H9 (cell line): ENCODE results near the gene CRLF2. TPM values are rescaled to one million over a fixed set of nuclear protein-coding genes. Genes with fewer than 3 reads are reported as not detected.

Experiments used
- DNase-seq: peaks from one replicate; pipeline ENCODE4 v3.0.0-alpha.2; 2017
- H2AFZ ChIP-seq: one replicate; pipeline ENCODE4 v1.6.1; 2013; ENCODE audit warnings: mild to moderate bottlenecking, low read length, control low read depth, moderate library complexity
- H2AK5ac ChIP-seq: 2 replicates; pipeline ENCODE4 v1.6.1; 2013; ENCODE audit warnings: low read length, control low read depth, mixed read lengths; ENCODE audit not compliant: insufficient read length
- H2BK120ac ChIP-seq: one replicate; pipeline ENCODE4 v1.6.1; 2013; ENCODE audit warnings: low read depth, mild to moderate bottlenecking, low read length, control low read depth, inconsistent platforms; ENCODE audit not compliant: poor library complexity, severe bottlenecking
- H2BK12ac ChIP-seq: 2 replicates; pipeline ENCODE4 v1.6.1; 2013; ENCODE audit warnings: low read length, control low read depth, mixed read lengths, low read depth; ENCODE audit not compliant: insufficient read length
- H2BK15ac ChIP-seq: 2 replicates; pipeline ENCODE4 v1.6.1; 2013; ENCODE audit warnings: low read depth, low read length, control low read depth
- H2BK20ac ChIP-seq: one replicate; pipeline ENCODE4 v1.6.1; 2013; ENCODE audit warnings: low read depth, mild to moderate bottlenecking, low read length, control low read depth, inconsistent platforms; ENCODE audit not compliant: poor library complexity, severe bottlenecking
- H2BK5ac ChIP-seq: 2 replicates; pipeline ENCODE4 v1.6.1; 2013; ENCODE audit warnings: low read length, control low read depth, mixed read lengths; ENCODE audit not compliant: insufficient read length
- H3K14ac ChIP-seq: 2 replicates; pipeline ENCODE4 v1.6.1; 2013; ENCODE audit warnings: low read length, control low read depth; ENCODE audit not compliant: insufficient read depth
- H3K18ac ChIP-seq: 2 replicates; pipeline ENCODE4 v1.6.1; 2013; ENCODE audit warnings: low read depth, mild to moderate bottlenecking, mixed read lengths, low read length, control low read depth; ENCODE audit not compliant: insufficient read length
- H3K23ac ChIP-seq: 2 replicates; pipeline ENCODE4 v1.6.1; 2013; ENCODE audit warnings: low read length, control low read depth, mixed read lengths, low read depth; ENCODE audit not compliant: insufficient read length
- H3K23me2 ChIP-seq: 2 replicates; pipeline ENCODE4 v1.6.1; 2013; ENCODE audit warnings: low read depth, mild to moderate bottlenecking, mixed read lengths, low read length, control low read depth; ENCODE audit not compliant: insufficient read length, poor library complexity, severe bottlenecking
- H3K27ac ChIP-seq: 2 replicates; pipeline ENCODE4 v1.5.1; 2013; ENCODE audit warnings: low read length, control low read depth, mixed read lengths, low read depth; ENCODE audit not compliant: insufficient read length
- H3K27me3 ChIP-seq: 2 replicates; pipeline ENCODE4 v1.6.1; 2013; ENCODE audit warnings: low read length, control low read depth, inconsistent platforms; ENCODE audit not compliant: insufficient read depth
- H3K4ac ChIP-seq: 2 replicates; pipeline ENCODE4 v1.6.1; 2013; ENCODE audit warnings: low read depth, mild to moderate bottlenecking, control low read depth, inconsistent platforms, low read length, moderate library complexity
- H3K4me1 ChIP-seq: 2 replicates; pipeline ENCODE4 v1.6.1; 2013; ENCODE audit warnings: low read length, control low read depth, inconsistent platforms; ENCODE audit not compliant: insufficient read depth
- H3K4me2 ChIP-seq: 2 replicates; pipeline ENCODE4 v1.6.1; 2013; ENCODE audit warnings: low read length, control low read depth, mixed read lengths; ENCODE audit not compliant: insufficient read length, insufficient read depth
- H3K56ac ChIP-seq: 2 replicates; pipeline ENCODE4 v1.6.1; 2013; ENCODE audit warnings: low read depth, mild to moderate bottlenecking, mixed read lengths, low read length, control low read depth; ENCODE audit not compliant: insufficient read length
- H3K79me1 ChIP-seq: 2 replicates; pipeline ENCODE4 v1.6.1; 2013; ENCODE audit warnings: low read depth, mild to moderate bottlenecking, moderate library complexity, low read length, control low read depth, inconsistent platforms; ENCODE audit not compliant: insufficient read depth, poor library complexity, severe bottlenecking
- H3K79me2 ChIP-seq: 2 replicates; pipeline ENCODE4 v1.6.1; 2013; ENCODE audit warnings: low read length, control low read depth, inconsistent platforms; ENCODE audit not compliant: insufficient read depth
- H3K9ac ChIP-seq: 2 replicates; pipeline ENCODE4 v1.6.1; 2013; ENCODE audit warnings: low read length, control low read depth, mixed read lengths; ENCODE audit not compliant: insufficient read length; ENCODE audit errors: extremely low read depth
- H3K9me3 ChIP-seq: one replicate; pipeline ENCODE4 v1.6.1; 2013; ENCODE audit warnings: low read depth, low read length, inconsistent platforms; ENCODE audit not compliant: control insufficient read depth
- H3T11ph ChIP-seq: one replicate; pipeline ENCODE4 v1.6.1; 2013; ENCODE audit warnings: mild to moderate bottlenecking, low read length, control low read depth, inconsistent platforms
- H4K20me1 ChIP-seq: one replicate; pipeline ENCODE4 v1.6.1; 2013; ENCODE audit not compliant: control insufficient read depth, insufficient read length, insufficient read depth
- H4K5ac ChIP-seq: 2 replicates; pipeline ENCODE4 v1.6.1; 2013; ENCODE audit warnings: low read depth, mild to moderate bottlenecking, mixed read lengths, low read length, control low read depth; ENCODE audit not compliant: insufficient read length
- H4K8ac ChIP-seq: replicated peaks from 2 replicates; pipeline ENCODE4 v1.6.1; 2013; ENCODE audit warnings: low read length, control low read depth, mixed read lengths, low read depth; ENCODE audit not compliant: insufficient read length
- H4K91ac ChIP-seq: 2 replicates; pipeline ENCODE4 v1.6.1; 2013; ENCODE audit warnings: low read depth, mild to moderate bottlenecking, moderate library complexity, mixed read lengths, low read length, control low read depth; ENCODE audit not compliant: insufficient read length
- H3K27ac Mint-ChIP-seq, 3 experiments: 2 replicates in 2 of 3; 3 replicates in 1 of 3; pipeline ENCODE4 v1.8.0; 2020 to 2021; ENCODE audit warnings: mixed read lengths in 3 of 3, mild to moderate bottlenecking in 1 of 3, moderate library complexity in 1 of 3
- H3K27me3 Mint-ChIP-seq: 2 replicates; pipeline ENCODE4 v1.8.0; 2021; ENCODE audit warnings: low read depth, mild to moderate bottlenecking, moderate library complexity, mixed read lengths
- H3K36me3 Mint-ChIP-seq, 3 experiments: 2 replicates in 2 of 3; 3 replicates in 1 of 3; pipeline ENCODE4 v1.8.0; 2020 to 2021; ENCODE audit warnings: low read depth in 3 of 3, mixed read lengths in 3 of 3; ENCODE audit not compliant: insufficient read depth in 1 of 3
- H3K4me1 Mint-ChIP-seq, 2 experiments: 2 replicates each; pipeline ENCODE4 v1.8.0; 2020; ENCODE audit warnings: mixed read lengths in 2 of 2
- H3K4me3 Mint-ChIP-seq, 2 experiments: 2 replicates in 1 of 2; 3 replicates in 1 of 2; pipeline ENCODE4 v1.8.0; 2020 to 2021; ENCODE audit warnings: mild to moderate bottlenecking in 2 of 2, mixed read lengths in 2 of 2, moderate library complexity in 1 of 2
- H3K9me3 Mint-ChIP-seq, 2 experiments: 2 replicates in 1 of 2; 3 replicates in 1 of 2; pipeline ENCODE4 v1.8.0; 2020; ENCODE audit warnings: mild to moderate bottlenecking in 2 of 2, mixed read lengths in 2 of 2, moderate library complexity in 1 of 2
- WGBS: extraction: QIAGEN DNeasy Blood & Tissue Kit; methylation state at CpG from one replicate; pipeline ENCODE4 v1.1.7; 2013; ENCODE audit warnings: missing lambda C conversion rate, low lambda C conversion rate, mixed read lengths; ENCODE audit not compliant: insufficient read length; ENCODE audit errors: extremely low coverage; 5-methylcytosine and 5-hydroxymethylcytosine counted together
- total RNA-seq: library from RNA; stranded (reverse); gene quantifications from 2 replicates; pipeline ENCODE4 v1.2.1, GENCODE V29; 2021
- TF ChIP-seq, protein P1 (sequence below): fragments of 200-600 bp; sonication (generic); conservative IDR thresholded peaks from 3 replicates; pipeline ENCODE4 v1.8.0; 2021; ENCODE audit warnings: antibody characterized with exemption, mild to moderate bottlenecking

Gene CRLF2
- total RNA-seq, 1 experiment from 2014 or later = not detected

DNA sequence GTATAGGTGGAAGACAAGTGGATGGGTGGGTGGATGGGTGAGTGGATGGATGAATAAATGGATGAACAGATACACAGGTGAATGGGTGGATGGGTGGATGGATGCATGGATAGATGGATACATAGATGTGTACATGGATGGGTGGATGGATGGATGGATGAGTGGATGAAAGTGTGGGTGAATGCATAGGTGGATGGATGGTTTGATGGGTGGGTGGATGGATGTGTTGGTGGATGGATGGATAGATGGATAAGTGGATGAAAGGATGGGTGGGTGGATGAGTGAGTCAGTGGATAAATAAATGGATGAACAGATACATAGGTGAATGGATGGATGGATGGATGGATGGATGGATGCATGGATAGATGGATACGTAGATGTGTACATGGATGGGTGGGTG, 1.6 kb downstream of the CRLF2 start:
- Histone ChIP-seq H4K20me1 (no peaks in the 10 kb centered on the region), H3K56ac (no peak overlapping the region), H3K4me2 (no peak overlapping the region), H2AK5ac (no peak overlapping the region), H3K79me2 (no peaks in the 10 kb centered on the region), H3K27ac (no peak overlapping the region), H3T11ph (no peak overlapping the region), H2BK5ac (no peak overlapping the region), H2BK120ac (no peak overlapping the region), H3K4me1 (no peaks in the 10 kb centered on the region), H3K23ac (no peak overlapping the region), H3K4ac (no peak overlapping the region), H3K27me3 (no peaks in the 10 kb centered on the region), H3K23me2 (peaks cover 4% of the 10 kb centered on the region), H2BK15ac (no peak overlapping the region), H3K9ac (no peak overlapping the region), H3K79me1 (no peaks in the 10 kb centered on the region), H2AFZ (no peak overlapping the region), H4K5ac (no peak overlapping the region), H4K8ac (no peak overlapping the region), H3K14ac (no peak overlapping the region), H4K91ac (no peak overlapping the region), H2BK20ac (no peak overlapping the region), H3K18ac (no peak overlapping the region), H3K9me3 (no peaks in the 10 kb centered on the region), H2BK12ac (no peak overlapping the region)
- peaks cover 3 to 5% of the 10 kb centered on the region in 2 experiments; a peak in 2 of 4 replicates for H3K4me1 Mint-ChIP-seq
- H3K27me3 Mint-ChIP-seq = no peaks in the 10 kb centered on the region
- no peak overlapping the region for H3K4me3 Mint-ChIP-seq
- TF ChIP-seq, protein P1, sequence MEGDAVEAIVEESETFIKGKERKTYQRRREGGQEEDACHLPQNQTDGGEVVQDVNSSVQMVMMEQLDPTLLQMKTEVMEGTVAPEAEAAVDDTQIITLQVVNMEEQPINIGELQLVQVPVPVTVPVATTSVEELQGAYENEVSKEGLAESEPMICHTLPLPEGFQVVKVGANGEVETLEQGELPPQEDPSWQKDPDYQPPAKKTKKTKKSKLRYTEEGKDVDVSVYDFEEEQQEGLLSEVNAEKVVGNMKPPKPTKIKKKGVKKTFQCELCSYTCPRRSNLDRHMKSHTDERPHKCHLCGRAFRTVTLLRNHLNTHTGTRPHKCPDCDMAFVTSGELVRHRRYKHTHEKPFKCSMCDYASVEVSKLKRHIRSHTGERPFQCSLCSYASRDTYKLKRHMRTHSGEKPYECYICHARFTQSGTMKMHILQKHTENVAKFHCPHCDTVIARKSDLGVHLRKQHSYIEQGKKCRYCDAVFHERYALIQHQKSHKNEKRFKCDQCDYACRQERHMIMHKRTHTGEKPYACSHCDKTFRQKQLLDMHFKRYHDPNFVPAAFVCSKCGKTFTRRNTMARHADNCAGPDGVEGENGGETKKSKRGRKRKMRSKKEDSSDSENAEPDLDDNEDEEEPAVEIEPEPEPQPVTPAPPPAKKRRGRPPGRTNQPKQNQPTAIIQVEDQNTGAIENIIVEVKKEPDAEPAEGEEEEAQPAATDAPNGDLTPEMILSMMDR = no peak
- H3K27ac Mint-ChIP-seq = no peak overlapping the region
- DNase-seq = no peak
- WGBS = no CpG with 5 or more reads among the region's 1 CpG
- peaks cover 3 to 4% of the 10 kb centered on the region in 2 experiments; a peak in 3 of 5 replicates for H3K9me3 Mint-ChIP-seq
- 0 out of 7 replicates have a peak, but pooled peaks cover 0 to 4% (median 0%) of the 10 kb centered on the region in 3 experiments for H3K36me3 Mint-ChIP-seq
